Testis (tissue), 3 donors: ENCODE data around the gene CCNJL. TPM values are rescaled to one million over a fixed set of nuclear protein-coding genes. Genes with fewer than 3 reads are reported as not detected.
"Not testable (repeated sequence)": the region's sequence is repeated elsewhere in the genome, so short reads cannot be mapped to it uniquely, and the experiment has no call there.

Source experiments
- DNase-seq: peaks from one replicate; pipeline ENCODE4 v3.0.0-alpha.2; 2019
- H3K27ac ChIP-seq, 2 donors: fragments of 200-600 bp; sonication (generic); one replicate each; pipeline ENCODE4 v1.5.1; 2019
- H3K27me3 ChIP-seq: fragments of 200-600 bp; sonication (generic); one replicate; pipeline ENCODE4 v1.5.1; 2019
- H3K36me3 ChIP-seq: fragments of 200-600 bp; sonication (generic); one replicate; pipeline ENCODE4 v1.5.1; 2017; ENCODE audit warnings: low read depth; ENCODE audit errors: missing control alignments
- H3K4me1 ChIP-seq: fragments of 200-600 bp; sonication (generic); one replicate; pipeline ENCODE4 v1.5.1; 2019
- H3K4me3 ChIP-seq, 2 donors: fragments of 200-600 bp; sonication (generic); one replicate each; pipeline ENCODE4 v1.5.1; 2017 to 2019
- H3K9me3 ChIP-seq: fragments of 200-600 bp; sonication (generic); one replicate; pipeline ENCODE4 v1.5.1; 2017
- POLR2A ChIP-seq: fragments of 450-650 bp; IDR thresholded peaks from one replicate; pipeline ENCODE4 v1.6.1; 2017; ENCODE audit warnings: antibody characterized with exemption, mild to moderate bottlenecking, moderate library complexity
- WGBS, 2 donors: methylation state at CpG; one replicate each; pipeline ENCODE4 v1.1.5; 2018; 5-methylcytosine and 5-hydroxymethylcytosine counted together
- intact Hi-C: fragments of 100-400 bp; cut with DNase I; formaldehyde crosslinking; loops from one replicate; pipeline ENCODE4 v1.15.1; 2023; ENCODE audit warnings: low total_unique reads
- polyA plus RNA-seq: library from polyadenylated mRNA; stranded (reverse); fragments of 350-450 nt; fragmentation: Illumina TruSeq; extraction: RNeasy Lipid Tissue Mini Kit (QIAGEN cat#74804); gene quantifications from one replicate; pipeline ENCODE4 v1.2.3, GENCODE V29; 2014; ENCODE audit warnings: low read depth, low replicate concordance; ENCODE audit not compliant: insufficient read depth
- total RNA-seq, 2 donors: library from RNA; depleted of rRNA; stranded (reverse); fragments of >200 nt; gene quantifications; one replicate each; pipeline ENCODE4 v1.2.3, GENCODE V29; 2016
- TF ChIP-seq, protein P1 (sequence below), 3 experiments: fragments of 450-650 bp in 2 of 3; fragments of 200-600 bp in 1 of 3; sonication (generic) in 1 of 3; IDR thresholded peaks; one replicate each; pipeline ENCODE4 v1.5.1; 2016 to 2019; ENCODE audit warnings: antibody characterized with exemption in 3 of 3, mild to moderate bottlenecking in 2 of 3, moderate library complexity in 1 of 3

Gene CCNJL
- total and polyA plus RNA-seq, 3 donors from 2014 or later, result 23.6 to 47.0 (median 41.4) TPM

DNA sequence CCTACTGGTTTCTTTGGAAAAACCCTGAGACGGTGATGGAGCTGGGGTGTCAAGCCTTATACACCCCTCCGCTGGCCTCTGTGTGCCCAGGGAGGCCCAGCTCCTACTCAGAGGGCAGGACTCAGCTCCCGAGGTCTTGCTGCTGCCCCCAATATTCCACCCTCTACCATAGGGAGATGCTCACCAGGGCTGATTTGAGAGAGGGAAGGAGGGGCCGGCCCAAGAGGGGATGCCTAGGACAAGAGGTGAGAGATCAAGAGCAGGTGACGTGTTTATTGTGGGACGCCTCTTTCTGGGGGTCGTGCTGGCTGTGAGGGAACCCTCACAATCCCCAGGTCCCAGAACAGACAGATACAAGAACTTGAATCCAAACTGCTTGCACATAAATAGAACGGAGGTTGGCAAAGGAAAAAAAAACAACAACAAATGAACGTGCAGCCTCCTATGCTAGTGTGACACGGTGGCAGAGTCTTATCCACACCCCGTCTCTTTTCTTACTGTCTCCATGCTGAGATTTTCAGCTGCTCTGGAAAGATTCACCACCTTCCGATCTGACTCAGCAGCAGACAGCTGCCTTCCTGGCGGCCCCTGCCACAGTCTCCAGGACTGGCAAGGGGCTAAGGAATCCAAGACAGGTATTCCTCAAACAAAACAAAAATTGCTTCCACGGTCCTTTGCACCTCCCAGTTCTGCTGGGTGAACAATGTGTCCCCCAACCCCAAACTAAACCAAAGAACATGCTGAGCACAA lies 60.8 kb downstream of the CCNJL start:
- TF ChIP-seq POLR2A, result no peak
- TF ChIP-seq, protein P1, sequence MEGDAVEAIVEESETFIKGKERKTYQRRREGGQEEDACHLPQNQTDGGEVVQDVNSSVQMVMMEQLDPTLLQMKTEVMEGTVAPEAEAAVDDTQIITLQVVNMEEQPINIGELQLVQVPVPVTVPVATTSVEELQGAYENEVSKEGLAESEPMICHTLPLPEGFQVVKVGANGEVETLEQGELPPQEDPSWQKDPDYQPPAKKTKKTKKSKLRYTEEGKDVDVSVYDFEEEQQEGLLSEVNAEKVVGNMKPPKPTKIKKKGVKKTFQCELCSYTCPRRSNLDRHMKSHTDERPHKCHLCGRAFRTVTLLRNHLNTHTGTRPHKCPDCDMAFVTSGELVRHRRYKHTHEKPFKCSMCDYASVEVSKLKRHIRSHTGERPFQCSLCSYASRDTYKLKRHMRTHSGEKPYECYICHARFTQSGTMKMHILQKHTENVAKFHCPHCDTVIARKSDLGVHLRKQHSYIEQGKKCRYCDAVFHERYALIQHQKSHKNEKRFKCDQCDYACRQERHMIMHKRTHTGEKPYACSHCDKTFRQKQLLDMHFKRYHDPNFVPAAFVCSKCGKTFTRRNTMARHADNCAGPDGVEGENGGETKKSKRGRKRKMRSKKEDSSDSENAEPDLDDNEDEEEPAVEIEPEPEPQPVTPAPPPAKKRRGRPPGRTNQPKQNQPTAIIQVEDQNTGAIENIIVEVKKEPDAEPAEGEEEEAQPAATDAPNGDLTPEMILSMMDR (IDR thresholded peaks at IDR 0.05), result no peak
- H3K4me1 ChIP-seq, result no peaks in the 10 kb centered on the region
- no peaks in the 10 kb centered on the region for H3K36me3 ChIP-seq
- intact Hi-C loops, result no loop called here
- H3K27me3 ChIP-seq, result no peaks in the 10 kb centered on the region
- 87 to 88% methylated on average over 14 of the region's 14 CpGs for WGBS, 2 donors
- H3K9me3 ChIP-seq, result no peaks in the 10 kb centered on the region
- H3K27ac ChIP-seq, result no peak overlapping the region
- no peak for DNase-seq
- no peak overlapping the region for H3K4me3 ChIP-seq

DNA sequence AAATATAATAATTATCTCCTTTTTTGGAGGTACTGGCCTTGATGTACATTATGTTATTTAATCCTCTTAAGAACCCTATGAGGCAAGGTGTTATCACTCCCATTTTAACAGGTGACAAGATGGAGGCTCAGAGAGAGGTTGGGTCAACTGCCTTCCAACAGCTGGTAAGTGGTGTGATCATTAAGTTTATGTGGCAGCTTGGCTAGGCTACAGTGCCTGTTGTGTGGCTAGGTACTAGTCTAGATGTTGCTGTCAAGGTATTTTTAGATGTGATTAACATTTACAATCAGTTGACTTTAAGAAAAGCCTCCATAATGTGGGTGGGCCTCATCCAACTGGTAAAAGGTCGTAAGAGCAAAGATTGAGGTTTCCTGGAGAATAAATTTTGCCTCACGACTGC lies 61.5 kb downstream of the CCNJL start:
- WGBS, 2 donors, result 80 to 82% methylated on average over 2 of the region's 2 CpGs
- Histone ChIP-seq H3K4me1 (no peaks in the 10 kb centered on the region), H3K9me3 (no peaks in the 10 kb centered on the region), H3K27me3 (no peaks in the 10 kb centered on the region), H3K4me3 (no peak overlapping the region), H3K27ac (no peak overlapping the region), H3K36me3 (no peaks in the 10 kb centered on the region)
- intact Hi-C loops, result no loop called here
- TF ChIP-seq, protein P1 (IDR thresholded peaks at IDR 0.05), result no peak
- TF ChIP-seq POLR2A, result no peak
- DNase-seq, result no peak

DNA sequence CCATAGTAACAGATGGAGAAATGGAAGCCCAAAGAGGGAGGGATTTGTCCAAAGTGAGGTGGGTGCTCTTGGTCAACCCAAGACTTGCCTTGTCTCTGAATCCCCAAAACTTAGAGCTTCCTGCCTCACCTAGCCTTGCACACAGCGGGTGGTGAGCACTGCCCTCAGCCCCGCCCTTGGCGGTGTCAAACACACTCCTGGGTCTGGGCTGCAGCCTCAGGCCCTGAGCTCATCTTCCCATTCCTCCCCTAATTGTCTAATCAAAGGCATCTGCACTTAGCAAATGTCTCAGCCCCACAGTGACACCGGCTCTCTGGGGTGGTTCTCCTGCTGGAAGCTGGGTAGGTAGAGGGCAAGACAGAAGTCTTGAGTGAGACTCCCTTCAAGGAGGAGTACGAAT lies 62.1 kb downstream of the CCNJL start:
- H3K9me3 ChIP-seq, result no peaks in the 10 kb centered on the region
- no peak overlapping the region for H3K4me3 ChIP-seq
- TF ChIP-seq POLR2A, result no peak
- TF ChIP-seq, protein P1 (IDR thresholded peaks at IDR 0.05), result no peak
- DNase-seq, result no peak
- intact Hi-C loops, result no loop called here
- H3K4me1 ChIP-seq, result no peaks in the 10 kb centered on the region
- no peaks in the 10 kb centered on the region for H3K36me3 ChIP-seq
- WGBS, 2 donors, result 94 to 96% methylated on average over 5 of the region's 5 CpGs
- no peak overlapping the region for H3K27ac ChIP-seq
- no peaks in the 10 kb centered on the region for H3K27me3 ChIP-seq

DNA sequence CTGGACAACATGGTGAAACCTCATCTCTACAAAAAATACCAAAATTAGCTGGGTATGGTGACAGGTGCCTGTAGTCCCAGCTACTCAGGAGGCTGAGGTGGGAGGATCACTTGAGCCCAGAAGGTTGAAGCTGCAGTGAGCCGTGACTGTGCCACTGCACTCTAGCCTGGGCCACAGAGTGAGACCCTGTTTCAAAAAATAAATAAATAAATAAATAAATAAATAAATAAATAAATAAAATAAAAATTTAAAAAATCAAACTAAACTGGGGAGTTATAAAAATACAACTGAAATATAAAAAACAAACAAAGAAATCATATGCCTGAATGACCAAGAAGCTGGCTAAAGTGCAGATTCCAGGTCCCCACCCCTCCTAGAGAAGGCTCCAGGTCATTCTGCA lies 62.8 kb downstream of the CCNJL start:
- intact Hi-C loops, H3K4me3 ChIP-seq, H3K27me3 ChIP-seq, H3K36me3 ChIP-seq, DNase-seq, H3K27ac ChIP-seq, H3K4me1 ChIP-seq, H3K9me3 ChIP-seq: not testable (repeated sequence)
- WGBS, 2 donors, result 96 to 100% methylated on average over 1 of the region's 1 CpG

DNA sequence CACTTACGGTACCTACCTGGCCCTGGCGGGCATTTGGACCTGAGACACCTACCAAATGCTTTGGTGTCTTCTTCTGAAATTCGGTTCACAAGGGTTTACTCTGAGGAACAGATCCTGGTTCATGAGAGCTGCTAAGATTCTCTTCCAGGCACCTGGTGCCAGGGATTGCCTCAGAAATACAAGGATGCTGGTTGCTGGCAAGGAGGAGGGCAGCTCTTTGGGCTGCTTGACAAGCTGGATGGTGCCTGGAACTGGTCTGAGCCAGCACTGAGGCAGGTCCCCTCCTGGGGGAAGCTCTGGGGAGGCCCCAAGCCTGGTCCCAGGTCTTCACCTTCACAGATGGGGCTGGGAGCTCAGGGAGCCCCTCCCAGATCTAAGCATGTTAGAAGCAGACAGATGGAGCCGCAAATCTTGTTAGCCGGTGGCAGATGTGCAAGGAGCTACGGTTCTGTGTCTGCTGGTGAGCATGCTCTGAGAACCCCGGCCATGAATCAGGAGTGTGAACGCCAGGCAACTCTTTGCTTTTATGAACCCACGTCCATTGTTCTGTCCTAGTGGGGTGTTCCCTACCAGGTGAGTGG lies 66.8 kb downstream of the CCNJL start:
- intact Hi-C loops, result no loop called here
- WGBS, 2 donors, result 76 to 88% methylated on average over 3 to 9 of the region's 9 CpGs

More for the DNA sequence above, 66.8 kb downstream of the CCNJL start:
- DNase-seq, result no peak
- no peaks in the 10 kb centered on the region for H3K36me3 ChIP-seq
- H3K4me3 ChIP-seq, result no peak overlapping the region
- TF ChIP-seq, protein P1 (IDR thresholded peaks at IDR 0.05), result no peak
- TF ChIP-seq POLR2A, result no peak
- H3K4me1 ChIP-seq, result peaks cover 5% of the 10 kb centered on the region
- H3K9me3 ChIP-seq, result no peaks in the 10 kb centered on the region
- H3K27ac ChIP-seq, result no peak overlapping the region
- no peaks in the 10 kb centered on the region for H3K27me3 ChIP-seq
